ENCODE data around the gene RING1.

Gene RING1

DNA sequence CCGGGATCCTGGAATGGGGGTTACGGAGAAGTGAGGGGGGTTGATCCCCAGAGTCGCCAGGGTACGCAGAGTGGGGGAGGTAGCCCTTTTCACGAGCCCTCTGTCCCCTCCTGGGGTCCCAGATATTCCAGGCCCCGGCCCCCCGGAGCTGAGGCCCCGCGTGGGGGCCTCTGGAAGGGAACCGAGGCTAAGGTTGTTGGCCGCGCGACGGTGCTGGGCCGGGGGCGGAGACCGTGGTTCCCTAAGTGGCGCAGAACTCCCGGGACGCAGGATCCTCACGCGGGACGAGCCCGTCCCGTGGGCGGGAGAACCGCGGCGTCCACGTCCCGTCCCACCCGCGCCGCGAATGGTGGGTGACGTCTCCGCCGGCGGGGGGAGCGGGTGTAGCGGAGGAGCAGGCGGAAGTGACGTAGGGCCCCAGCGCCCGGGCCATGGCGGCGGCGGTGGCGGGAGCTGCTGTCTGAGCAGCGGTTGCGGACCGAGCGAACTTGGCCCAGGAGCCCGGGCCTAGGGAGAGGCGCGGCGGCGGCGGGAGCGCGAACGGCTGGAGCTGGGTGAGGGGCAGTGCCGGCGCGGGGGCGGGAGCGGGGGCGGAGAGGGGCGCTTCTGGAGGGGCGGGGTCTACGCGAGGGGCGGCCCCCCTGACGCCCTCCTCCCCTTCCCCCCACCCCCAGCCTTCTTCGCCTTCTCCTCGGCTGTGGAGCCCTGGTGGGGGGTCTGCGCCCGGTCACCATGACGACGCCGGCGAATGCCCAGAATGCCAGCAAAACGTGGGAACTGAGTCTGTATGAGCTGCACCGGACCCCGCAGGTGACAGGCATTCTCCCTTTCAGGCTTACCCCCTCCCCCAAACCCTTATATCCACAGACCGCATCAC lies at the start of gene RING1:
Gene RING1 (plus strand): TSS at position 410 of the 877 bp plus-strand sequence. CDS start 323 bp downstream, at position 733.
- peak; percentile 75 to 79 for DNase-seq (ENCODE audit: low read depth in 2 of 2)

GRCh38 chr6:33160096-33160495 lies 48.2 kb upstream of the RING1 start:
- DNase-seq (ENCODE audit: low read depth in 2 of 2), result no peak

- DNase-seq (ENCODE audit: low read depth in 2 of 2), result no peak
Observed at GRCh38 chr6:33160728-33161344, 47.5 kb upstream of the RING1 start.

GRCh38 chr6:33161354-33162331 lies 46.7 kb upstream of the RING1 start:
- DNase-seq (ENCODE audit: low read depth in 2 of 2), result peak; percentile 71 to 81

DNA sequence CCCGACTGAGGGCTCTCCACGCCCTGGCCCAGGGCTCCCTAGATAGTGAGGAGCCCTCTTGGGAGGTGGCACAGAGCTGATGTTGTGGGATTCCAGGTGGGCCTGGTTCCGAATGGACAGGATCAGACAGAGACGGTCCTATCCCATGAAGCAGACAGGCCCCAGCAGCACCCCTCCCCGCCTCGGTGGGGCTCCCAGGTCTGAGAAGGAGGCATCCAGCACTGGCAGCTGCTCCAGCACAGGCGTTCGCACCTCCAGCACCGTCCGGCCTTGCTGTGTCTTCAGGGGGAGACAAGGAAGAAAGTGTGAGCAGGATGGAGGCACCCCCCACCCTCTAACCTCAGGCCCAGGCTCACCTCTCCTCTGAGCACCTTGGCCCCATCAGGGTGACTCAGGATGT lies 44.8 kb upstream of the RING1 start:
- no peak for DNase-seq (ENCODE audit: low read depth in 2 of 2)

GRCh38 chr6:33164176-33164575 lies 44.1 kb upstream of the RING1 start:
- no peak for DNase-seq (ENCODE audit: low read depth in 2 of 2)

GRCh38 chr6:33164665-33165373 lies 43.5 kb upstream of the RING1 start:
- no peak for DNase-seq (ENCODE audit: low read depth in 2 of 2)

DNA sequence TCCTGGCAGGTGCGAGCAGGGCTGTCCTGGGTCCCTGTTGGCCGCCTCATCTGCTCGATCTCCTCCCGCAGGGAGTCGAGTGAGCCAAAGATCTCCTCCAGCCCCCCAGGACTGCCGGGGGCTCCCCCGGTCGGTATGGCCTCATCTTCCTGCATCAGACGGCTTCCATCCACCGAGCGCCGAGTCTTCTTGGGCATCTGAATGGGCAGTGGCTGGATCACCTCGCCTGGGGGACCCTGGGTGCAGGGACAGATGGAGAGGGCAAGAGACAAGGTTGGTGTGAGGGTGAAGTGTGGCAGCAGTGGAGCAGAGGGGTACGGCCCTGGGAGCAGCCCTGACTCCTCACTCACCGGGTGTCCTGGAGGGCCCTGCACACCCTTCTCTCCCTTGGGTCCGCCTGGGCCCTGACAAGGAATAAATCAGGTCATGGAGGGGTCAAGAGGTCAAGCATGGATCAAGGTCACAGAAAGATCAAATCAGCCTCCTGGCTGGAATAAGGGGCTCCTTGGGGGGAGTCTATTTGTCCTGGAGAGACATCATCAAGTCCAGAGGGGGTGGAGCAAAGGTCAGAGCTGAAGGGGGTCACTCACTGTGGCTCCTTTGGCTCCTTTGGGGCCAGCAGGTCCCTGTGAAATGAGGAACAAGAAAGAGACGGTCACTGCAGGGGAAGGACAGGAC lies 42.6 kb upstream of the RING1 start:
- DNase-seq (ENCODE audit: low read depth in 2 of 2), result no peak

- no peak for DNase-seq (ENCODE audit: low read depth in 2 of 2)
Observed at GRCh38 chr6:33166363-33166762, 41.9 kb upstream of the RING1 start.

DNA sequence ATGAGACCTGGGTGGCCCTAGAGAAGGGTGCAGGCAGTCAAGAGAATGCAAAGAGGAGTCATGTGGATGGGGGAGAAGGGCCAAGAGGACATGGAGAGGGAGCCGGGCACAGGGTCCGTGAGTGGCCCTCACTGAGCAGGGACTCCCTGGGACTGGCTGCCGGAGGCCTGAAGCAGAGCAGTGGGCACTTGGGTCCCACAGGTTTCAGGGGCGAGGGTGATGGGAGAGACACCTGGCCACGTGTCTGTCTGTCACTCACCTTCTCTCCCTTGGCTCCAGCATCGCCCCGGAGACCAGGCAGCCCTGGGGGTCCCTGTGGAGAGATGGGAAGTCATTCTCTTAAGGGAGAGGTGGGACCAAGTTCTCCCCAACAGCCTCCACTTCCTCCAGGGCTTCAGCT lies 41.5 kb upstream of the RING1 start:
- no peak for DNase-seq (ENCODE audit: low read depth in 2 of 2)

- DNase-seq (ENCODE audit: low read depth in 2 of 2), result no peak
Observed at GRCh38 chr6:33167374-33168283, 40.7 kb upstream of the RING1 start.

- no peak for DNase-seq (ENCODE audit: low read depth in 2 of 2)
Observed at GRCh38 chr6:33168284-33168601, 40.1 kb upstream of the RING1 start.

GRCh38 chr6:33168639-33169038 lies 39.7 kb upstream of the RING1 start:
- DNase-seq (ENCODE audit: low read depth in 2 of 2), result no peak

DNA sequence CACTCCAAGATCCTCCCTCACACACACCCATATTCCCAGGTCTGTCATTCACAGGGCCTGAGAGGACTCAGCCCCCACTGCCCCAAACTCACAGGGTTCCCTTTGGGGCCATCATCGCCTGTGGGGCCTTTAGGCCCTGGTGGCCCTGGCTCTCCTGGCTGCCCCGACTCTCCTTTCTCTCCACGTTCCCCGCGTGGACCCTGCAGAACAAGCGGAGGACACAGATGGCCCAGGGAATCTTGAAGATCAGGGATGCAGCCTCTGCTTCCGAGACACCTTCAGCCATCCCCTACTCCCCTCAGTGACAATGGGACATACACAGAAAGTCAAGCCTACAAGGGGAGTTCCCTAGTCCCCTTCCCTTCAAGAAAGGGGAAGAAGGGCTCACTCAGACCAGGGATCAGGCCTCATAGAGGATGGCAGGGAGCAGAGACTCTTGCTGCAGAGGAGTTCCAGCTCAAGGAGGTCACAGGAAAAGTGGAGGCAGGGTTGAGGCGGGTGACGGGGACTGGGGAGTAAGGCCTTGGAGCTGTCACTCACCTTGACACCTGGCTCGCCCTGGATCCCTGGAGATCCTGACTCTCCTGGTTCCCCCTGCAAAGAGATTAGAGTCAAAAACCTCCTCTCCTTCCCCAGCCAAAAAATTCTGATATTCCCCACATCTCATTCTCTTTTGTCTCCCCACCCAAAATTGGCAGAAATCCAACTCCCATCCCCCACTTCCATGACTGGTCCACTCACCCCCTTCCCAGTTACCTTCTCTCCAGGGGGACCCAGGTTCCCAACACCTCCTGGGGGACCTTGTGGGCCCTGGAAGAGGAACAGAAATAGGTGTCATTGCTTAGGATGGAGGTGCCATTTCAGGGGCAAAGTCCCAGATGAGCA lies 38.8 kb upstream of the RING1 start:
- DNase-seq (ENCODE audit: low read depth in 2 of 2), result no peak

DNA sequence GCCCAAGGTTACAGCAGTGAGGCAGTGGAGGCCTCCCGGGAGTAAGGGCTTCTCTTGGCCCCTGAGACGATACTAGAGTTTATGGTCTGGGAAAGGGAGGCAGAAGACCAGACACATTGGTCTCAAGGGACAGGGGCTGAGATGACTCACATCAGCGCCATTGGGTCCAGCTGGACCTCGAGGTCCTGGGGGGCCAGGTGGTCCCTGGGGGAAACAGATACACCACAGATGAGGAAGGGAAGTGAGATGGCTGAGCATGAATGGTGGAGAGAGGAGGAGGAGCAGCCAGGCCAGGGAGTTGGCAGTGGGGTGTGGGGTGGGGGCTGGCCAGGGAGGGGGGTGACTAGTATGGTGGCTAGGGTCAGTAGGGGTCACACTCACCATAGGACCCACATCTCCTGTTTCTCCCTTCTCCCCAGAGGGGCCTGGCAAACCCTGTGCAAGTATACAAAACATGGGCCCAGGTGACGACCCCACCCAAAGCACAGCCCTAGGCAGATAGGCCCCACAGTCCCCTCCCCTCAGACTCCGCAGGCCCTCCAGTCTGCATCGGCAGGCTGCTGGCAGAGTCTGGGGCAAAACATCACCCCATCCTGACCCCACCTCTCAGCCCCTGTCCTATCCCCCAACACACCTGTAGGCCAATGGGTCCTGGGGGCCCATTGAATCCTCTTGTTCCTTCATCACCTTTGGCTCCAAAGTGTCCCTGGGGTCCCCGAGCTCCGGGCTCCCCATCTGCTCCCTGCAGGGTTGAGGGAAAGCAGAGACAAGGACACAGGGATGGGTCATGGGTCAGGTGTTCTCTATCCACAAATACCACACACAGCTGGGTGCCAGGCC lies 37.9 kb upstream of the RING1 start:
- DNase-seq (ENCODE audit: low read depth in 2 of 2), result no peak

GRCh38 chr6:33171016-33171879 lies 37.1 kb upstream of the RING1 start:
- DNase-seq (ENCODE audit: low read depth in 2 of 2), result no peak

All from stimulated activated CD8-positive, alpha-beta memory T cell treated with anti-CD3 and anti-CD28 coated beads, Interleukin-2, amount 100 ng/mL, for 48 hours (primary cell).